NK-92 (cell line): ENCODE results near the gene SKOR1.

Experiments used
- DNase-seq: peaks from one replicate; lab custom pipeline; 2025; ENCODE audit not compliant: unreplicated experiment; lab: John Stamatoyannopoulos, UW

The SKOR1 gene

DNA sequence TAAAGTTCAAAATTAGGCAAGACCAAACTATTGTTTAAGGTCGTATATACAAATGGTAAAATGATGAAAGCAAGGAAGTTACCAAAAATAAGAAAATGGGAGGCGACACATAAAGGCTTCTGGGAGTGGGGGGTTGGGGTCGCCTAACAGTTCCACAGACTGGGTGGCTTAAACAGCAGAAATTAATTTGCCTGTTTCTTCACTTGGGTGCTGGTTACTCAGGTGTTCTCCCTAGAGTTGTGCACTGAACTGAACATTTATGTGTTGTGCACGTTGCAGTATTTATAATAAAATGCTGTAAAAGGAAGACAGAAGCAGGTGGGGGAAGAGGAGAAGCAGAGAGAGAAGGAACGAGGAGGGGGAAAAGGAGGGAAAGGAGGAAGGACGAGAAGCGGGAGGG lies 25.0 kb downstream of the SKOR1 start:
- DNase-seq: no peak

- no peak for DNase-seq
Observed at GRCh38 chr15:67850994-67851571, 25.8 kb downstream of the SKOR1 start.

- DNase-seq: no peak
Observed at GRCh38 chr15:67852418-67852817, 27.1 kb downstream of the SKOR1 start.

- no peak for DNase-seq
Observed at GRCh38 chr15:67853454-67853853, 28.1 kb downstream of the SKOR1 start.

DNA sequence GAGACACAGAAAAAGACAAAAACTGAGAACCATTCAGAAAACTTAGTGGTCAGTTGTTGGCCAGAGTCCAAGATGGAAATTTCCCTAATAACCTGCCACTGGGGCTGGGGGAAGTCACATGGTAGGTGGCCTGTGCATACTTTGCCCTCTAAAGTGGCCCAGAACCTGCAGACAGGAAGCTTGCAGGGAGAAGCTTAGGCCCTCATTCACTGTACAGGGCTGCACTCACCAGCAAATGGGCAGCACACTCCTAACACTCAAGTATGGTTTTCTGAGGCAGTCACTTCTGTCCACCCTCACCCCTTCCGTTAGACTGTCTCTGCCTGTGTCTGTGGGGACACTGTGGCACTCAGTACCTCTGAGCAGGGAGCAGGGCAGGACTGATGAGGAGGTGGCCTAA lies 29.0 kb downstream of the SKOR1 start:
- no peak for DNase-seq

DNA sequence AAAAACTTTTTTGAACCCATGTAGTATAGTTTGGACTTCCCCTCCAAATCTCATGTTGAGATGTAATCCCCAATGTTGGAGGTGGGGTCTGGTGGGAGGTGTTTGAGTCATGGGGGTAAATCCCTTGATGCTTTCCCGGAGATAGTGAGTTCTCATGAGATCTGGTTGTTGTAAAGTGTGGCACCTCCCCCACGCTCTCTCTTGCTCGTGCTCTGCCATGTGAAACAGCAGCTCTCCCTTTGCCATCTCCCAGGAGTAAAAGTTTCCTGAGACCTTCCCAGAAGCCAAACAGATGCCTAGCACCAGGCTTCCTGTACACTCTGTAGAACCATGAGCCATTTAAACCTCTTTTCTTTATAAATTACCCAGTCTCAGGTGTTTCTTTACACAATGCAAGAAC lies 30.5 kb downstream of the SKOR1 start:
- no peak for DNase-seq

- no peak for DNase-seq
Observed at GRCh38 chr15:67857220-67857619, 31.9 kb downstream of the SKOR1 start.

DNA sequence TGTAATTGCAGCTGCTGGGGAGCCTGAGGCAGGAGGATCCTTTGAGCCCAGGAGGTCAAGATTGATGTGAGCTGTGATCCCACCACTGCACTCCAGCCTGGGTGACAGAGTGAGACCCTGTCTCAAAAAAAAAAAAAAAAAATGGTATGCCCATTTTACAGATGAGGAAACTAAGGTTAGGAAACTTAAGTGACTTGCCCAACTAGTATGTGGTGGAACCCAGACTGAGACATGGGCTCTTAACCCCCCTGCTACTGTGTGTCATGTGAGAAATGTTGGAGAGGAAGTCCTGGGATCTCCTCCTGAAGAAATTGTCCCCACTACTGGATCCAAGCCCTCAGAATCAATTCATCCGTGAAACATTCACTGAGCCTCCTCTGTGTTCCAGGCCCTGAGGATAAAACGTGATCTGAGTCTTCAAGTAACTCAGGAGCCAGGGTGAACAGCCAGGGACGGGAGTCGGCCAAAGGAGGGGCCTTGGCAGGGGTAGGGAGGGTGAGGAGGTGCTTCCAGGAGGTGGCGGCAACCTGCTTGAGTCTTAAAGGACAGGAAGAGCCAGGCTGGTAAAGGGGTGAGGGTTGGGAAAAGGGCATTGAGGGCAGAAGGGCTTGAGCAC lies 34.1 kb downstream of the SKOR1 start:
- DNase-seq: no peak

DNA sequence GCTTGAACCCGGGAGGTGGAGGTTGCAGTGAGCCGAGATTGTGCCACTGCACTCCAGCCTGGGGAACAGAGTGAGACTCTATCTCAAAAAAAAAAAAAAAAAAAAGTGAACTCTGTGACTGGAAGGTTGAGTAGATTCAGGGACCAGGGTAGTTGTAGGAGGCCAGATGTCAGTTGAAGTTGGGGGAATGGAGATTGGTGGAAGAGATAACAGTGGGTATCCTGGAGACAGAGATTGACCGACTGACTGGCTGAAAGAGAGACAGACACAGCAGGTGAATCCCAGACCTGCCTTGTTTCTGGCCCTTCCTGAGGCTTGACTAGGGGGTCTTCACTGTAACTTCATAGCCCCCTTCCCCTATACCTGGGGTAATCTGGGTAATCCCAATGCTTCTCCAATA lies 36.7 kb downstream of the SKOR1 start:
- no peak for DNase-seq

DNA sequence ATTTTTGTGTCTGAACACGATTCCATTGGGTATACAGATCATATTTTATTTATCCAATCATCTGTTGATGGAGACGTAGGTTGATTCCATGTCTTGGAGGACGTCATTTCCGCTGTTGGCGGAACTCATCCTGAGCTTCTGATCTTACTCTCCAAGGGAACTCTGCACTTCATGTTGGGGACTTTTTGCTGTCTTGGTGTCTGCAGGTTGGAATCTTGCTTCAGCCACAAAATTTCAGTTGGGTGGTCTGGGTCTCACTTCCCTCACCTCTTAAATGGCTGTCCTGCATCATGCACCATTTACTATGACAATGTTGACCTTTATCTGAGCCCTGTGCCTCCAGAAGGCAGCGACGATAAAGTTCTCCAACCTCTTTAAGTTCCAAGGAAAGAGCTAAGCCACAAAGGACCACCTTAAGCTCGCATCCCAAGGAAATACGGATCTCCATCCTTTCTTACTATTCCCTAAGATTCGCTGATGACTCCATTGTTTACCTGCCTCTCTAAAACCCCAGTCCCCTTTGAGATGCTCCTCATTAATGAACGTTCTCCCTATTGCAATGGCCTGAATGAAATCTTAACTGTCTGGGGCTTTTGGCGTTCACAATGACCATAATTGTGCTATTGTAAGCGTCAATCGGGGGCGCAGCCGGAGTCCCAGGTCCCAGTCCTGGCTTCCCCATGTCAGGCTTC lies 37.6 kb downstream of the SKOR1 start:
- DNase-seq: no peak

DNA sequence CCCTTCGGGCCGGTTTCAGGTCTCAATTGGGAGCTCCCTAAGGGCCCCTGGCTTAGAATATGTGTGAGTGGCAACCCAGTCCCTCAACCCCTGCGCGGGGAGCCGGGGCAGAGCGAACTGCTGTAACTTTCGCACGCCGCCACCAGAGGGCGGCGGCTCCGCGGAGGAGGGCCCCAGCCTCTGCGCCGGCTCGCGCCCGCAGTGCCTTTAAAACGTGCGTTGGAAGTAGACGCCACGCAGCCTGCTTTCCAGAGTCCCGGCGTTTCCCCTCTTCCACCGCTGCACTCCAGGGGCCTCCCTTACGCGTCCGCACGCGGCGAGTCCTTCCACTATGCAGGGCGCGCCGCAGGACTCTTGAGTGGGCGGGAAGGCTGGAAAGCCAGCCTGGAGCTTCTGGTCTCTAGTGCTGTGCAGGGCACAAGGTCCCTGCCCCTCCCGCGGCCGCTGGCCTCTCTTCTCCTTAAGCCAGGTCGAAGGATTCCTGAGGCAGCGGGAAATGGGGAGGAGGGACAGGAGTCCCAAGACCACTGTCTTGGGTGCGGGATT lies 38.2 kb downstream of the SKOR1 start:
- no peak for DNase-seq

- no peak for DNase-seq
Observed at GRCh38 chr15:67865331-67865730, 40.0 kb downstream of the SKOR1 start.

DNA sequence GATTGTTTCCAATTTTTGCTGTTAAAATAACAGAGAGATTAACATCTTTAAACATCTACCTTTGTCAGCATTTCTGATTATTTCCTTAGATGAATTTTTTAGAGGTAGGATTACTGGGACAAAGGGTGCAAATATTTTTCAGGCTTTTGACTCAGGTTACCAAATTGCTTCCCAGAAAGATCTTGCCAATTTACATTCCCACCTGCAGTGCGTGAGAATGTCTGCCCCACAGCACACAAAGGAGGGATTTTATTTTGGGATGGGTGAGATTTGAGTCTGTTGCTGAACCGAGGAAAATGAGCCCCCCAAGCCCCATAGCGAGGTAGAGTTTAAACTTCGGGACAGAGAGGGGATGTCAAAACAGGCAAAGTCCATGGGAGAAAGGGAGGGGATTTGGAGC lies 40.5 kb downstream of the SKOR1 start:
- DNase-seq: no peak

GRCh38 chr15:67869701-67870100 lies 44.4 kb downstream of the SKOR1 start:
- no peak for DNase-seq

DNA sequence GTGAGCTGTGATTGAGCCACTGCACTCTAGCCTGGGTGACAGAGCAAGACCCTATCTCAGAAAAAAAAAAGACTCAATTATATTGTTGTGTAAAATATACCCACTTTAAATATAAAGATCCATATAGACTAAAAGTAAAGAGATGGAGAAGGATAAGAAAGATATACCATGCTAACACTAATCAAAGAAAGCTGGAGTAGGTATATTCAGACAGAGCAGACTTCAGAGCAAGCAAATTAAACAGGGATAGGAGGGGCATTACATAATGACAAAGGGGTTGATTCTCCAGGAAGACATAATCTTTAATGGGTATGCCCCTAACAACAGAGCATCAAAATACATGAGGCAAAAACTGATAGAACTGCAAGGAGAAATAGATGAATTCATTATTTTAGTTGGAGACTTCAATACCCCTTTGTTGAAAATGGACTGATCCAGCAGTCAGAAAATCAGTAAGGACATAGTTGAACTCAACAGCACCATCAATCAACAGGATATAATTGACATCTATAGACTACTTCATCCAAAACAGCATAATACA lies 45.6 kb downstream of the SKOR1 start:
- no peak for DNase-seq

DNA sequence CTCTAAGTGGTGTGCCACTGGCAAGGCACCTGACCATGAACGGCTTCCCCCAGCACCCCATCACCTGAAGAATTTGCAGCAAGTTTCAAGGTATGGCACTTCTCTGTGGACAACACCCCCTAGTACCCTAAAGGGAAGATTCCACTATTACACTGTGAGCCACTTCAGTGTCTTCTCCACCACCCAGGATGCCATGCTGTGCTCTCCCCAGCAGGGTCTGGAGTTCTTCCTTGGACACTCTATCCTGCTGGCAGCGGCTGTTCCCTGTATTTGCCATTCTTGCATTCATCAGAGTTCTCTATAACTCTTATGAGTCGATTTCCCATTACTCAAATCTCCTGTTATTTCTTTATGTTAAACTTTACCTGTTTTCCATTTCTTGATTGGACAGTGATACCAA lies 48.5 kb downstream of the SKOR1 start:
- no peak for DNase-seq

GRCh38 chr15:67878712-67879206 lies 53.5 kb downstream of the SKOR1 start:
- DNase-seq: no peak

DNA sequence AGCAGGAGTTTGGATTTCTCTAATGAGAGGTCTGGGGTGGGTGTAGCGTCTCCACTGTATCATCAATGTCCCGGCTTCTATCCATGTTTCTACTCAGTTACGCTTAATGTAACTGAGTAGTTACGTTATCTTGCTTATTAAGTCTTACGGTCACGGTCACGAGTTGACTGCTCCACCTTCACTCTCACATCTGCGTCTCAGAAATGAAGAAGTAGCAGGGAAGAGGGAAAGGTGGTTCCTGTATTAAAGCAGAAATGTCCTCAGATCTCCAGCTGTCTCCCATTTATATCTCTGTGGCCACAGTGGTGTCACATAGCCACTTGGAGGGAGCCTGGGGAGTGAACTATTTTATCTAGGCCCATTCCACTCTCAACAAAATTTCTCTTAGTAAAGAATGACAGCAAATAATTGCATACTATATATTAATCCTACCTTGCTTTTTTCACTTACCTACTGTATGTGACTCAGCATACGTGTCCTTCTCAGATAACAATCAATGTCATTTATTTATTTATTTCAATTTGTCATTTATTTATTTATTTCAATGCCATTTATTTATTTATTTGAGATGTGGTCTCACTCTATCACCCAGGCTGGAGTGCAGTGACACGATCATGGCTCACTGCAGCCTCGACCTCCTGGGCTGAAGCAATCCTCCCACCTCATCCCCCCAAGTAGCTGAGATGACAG lies 54.3 kb downstream of the SKOR1 start:
- no peak for DNase-seq

DNA sequence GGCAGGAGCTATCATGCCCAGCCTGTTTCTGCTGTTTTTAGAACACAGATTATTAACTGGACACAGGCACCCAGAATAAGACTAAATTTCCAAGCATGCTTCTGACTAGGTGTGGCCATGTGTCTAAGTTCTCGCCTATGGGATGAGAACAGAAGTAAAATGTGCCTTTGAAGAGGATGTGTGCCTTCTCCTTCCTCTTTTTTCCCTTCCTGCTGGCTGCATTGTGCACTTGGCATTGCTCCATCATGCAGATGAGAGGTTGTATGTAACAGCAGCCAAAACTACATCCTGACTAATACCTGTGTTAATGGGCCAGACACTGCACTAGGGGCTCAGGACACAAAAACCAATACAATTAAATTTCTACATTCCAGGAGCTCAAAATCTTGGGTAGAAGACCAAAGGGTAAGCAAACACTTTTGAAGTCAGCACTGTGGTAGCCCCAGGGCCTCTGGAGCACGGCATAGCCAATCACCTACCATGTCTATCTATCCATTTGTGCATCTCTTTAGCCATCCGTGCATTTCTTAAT lies 55.4 kb downstream of the SKOR1 start:
- no peak for DNase-seq

DNA sequence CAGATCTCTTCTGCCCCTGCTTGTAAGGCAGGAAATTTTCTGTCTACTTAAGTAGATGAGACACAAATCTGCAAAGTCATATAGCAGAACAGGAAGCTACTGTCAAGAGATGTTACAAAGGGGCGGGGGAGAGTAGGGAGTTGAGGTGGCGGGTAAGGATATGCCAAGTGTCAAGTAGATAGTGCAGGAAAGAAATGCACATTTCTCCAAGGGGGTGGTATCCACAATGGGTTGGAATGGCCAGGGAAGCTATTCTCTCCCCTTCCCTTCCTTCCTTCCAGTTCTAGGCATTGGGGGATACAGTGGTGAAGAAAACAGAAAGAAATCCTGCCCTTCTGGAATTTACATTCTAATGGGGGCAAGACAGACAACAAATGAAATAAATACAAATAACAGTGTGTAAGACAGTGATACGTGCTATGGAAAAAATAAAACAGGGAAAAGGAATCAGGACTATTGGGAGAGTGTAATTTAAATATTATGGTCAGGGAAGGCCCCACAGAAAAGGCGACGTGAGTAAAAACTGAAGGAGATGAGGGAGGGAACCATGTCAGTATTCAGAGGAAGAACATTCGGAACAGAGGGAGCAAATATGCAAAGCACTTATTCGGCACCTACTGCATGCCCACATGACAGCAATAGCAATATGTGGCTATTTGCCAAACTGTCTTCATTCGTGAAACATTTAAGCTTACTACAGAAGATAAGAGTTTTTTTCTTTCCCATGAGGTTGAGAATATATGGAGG lies 57.4 kb downstream of the SKOR1 start:
- DNase-seq: no peak
